Endothelial cell of umbilical vein (primary cell): ENCODE data around the gene PDE6B. TPM values are rescaled to one million over a fixed set of nuclear protein-coding genes. Genes with fewer than 3 reads are reported as not detected.

ENCODE experiments used
- BruUV-seq: library from RNA; stranded (reverse); fragments of 400-500 nt; replicated peaks from 2 replicates; lab custom pipeline; 2021; lab: Mats Ljungman, UMichigan
- CTCF ChIA-PET: fragments of 300-600, 350-600 bp; sonication (Branson Sonifier 250); formaldehyde crosslinking; loops from one replicate; lab custom pipeline; 2021; ENCODE audit warnings: antibody characterized with exemption, inconsistent platforms; lab: Charles Lee
- POLR2A ChIA-PET: fragments of 300-600, 350-600 bp; sonication (Branson Sonifier 250); formaldehyde crosslinking; loops from one replicate; lab custom pipeline; 2021; ENCODE audit warnings: antibody characterized with exemption, inconsistent platforms; lab: Charles Lee
- DNase-seq: peaks from one replicate; pipeline ENCODE4 v3.0.0-alpha.2; 2011; ENCODE audit warnings: low read depth, low spot score
- FAIRE-seq: peaks from 2 replicates; lab custom pipeline; 2011; peaks lifted over from hg19 to GRCh38; lab: Jason Lieb, UNC
- H2AFZ ChIP-seq: 2 replicates; pipeline ENCODE4 v1.6.0; 2012; ENCODE audit warnings: low read depth, low read length, control low read depth, inconsistent platforms
- H3K27ac ChIP-seq: 2 replicates; pipeline ENCODE4 v1.5.1; 2011; ENCODE audit warnings: low read depth, mild to moderate bottlenecking, control low read depth, low read length, moderate library complexity; ENCODE audit not compliant: insufficient read depth
- H3K27me3 ChIP-seq, 2 experiments: 2 replicates each; pipeline versions ENCODE4 v1.6.0 to v1.6.1; 2011; ENCODE audit warnings: low read length in 2 of 2, mixed read lengths in 1 of 2; ENCODE audit not compliant: control insufficient read depth in 2 of 2, insufficient read depth in 2 of 2
- H3K36me3 ChIP-seq, 2 experiments: 2 replicates in 1 of 2; 3 replicates in 1 of 2; pipeline ENCODE4 v1.5.1; 2011; ENCODE audit warnings: low read length in 2 of 2, mild to moderate bottlenecking in 1 of 2, moderate library complexity in 1 of 2; ENCODE audit not compliant: control insufficient read depth in 2 of 2, insufficient read depth in 2 of 2; ENCODE audit errors: extremely low read depth in 1 of 2
- H3K4me1 ChIP-seq: 3 replicates; pipeline ENCODE4 v1.5.1; 2011; ENCODE audit warnings: mild to moderate bottlenecking, low read length; ENCODE audit not compliant: control insufficient read depth, insufficient read depth; ENCODE audit errors: extremely low read depth
- H3K4me2 ChIP-seq: 2 replicates; pipeline ENCODE4 v1.6.1; 2011; ENCODE audit warnings: low read length, control low read depth, mixed read lengths; ENCODE audit not compliant: insufficient read depth
- H3K4me3 ChIP-seq, 3 experiments: fragments of 200-600 bp in 1 of 3; sonication (generic), shearing (Covaris generic) in 1 of 3; replicated peaks in 1 of 3; 2 replicates each; pipeline ENCODE4 v1.5.1; 2011 to 2016; ENCODE audit warnings: control low read depth in 3 of 3, low read length in 3 of 3, mild to moderate bottlenecking in 2 of 3, inconsistent platforms in 1 of 3, low read depth in 1 of 3, moderate library complexity in 1 of 3; ENCODE audit not compliant: insufficient read depth in 1 of 3
- H3K79me2 ChIP-seq: 2 replicates; pipeline ENCODE4 v1.6.0; 2012; ENCODE audit warnings: low read length, inconsistent platforms; ENCODE audit not compliant: control insufficient read depth, insufficient read depth
- H3K9ac ChIP-seq: replicated peaks from 2 replicates; pipeline ENCODE3; 2011; ENCODE audit warnings: low read length, control low read depth; ENCODE audit not compliant: insufficient read depth; ENCODE audit errors: extremely low read depth
- H3K9me1 ChIP-seq: replicated peaks from 3 replicates; pipeline ENCODE4 v1.6.0; 2011; ENCODE audit warnings: mild to moderate bottlenecking, low read length; ENCODE audit not compliant: control insufficient read depth, insufficient read depth; ENCODE audit errors: extremely low read depth
- H3K9me3 ChIP-seq: replicated peaks from 2 replicates; pipeline ENCODE4 v1.5.1; 2012; ENCODE audit warnings: low read length, inconsistent platforms; ENCODE audit not compliant: control insufficient read depth, insufficient read depth
- H4K20me1 ChIP-seq: replicated peaks from 2 replicates; pipeline ENCODE3; 2011; ENCODE audit warnings: mild to moderate bottlenecking, low read length; ENCODE audit not compliant: control insufficient read depth, insufficient read depth; ENCODE audit errors: extremely low read depth
- CTCF ChIP-seq, 2 donors: IDR thresholded peaks; 1 replicate in 1 of 2; 2 replicates in 1 of 2; pipeline ENCODE4 v1.5.1; 2011; ENCODE audit warnings: low read length in 2 of 2, mild to moderate bottlenecking in 2 of 2, moderate library complexity in 2 of 2, control low read depth in 1 of 2, inconsistent platforms in 1 of 2, low read depth in 1 of 2; ENCODE audit not compliant: insufficient read depth in 1 of 2; ENCODE audit errors: extremely low read depth in 1 of 2
- EZH2 ChIP-seq: IDR thresholded peaks from 2 replicates; pipeline ENCODE4 v1.6.1; 2012; ENCODE audit warnings: borderline replicate concordance, low read depth, mild to moderate bottlenecking, moderate library complexity, low read length, inconsistent platforms; ENCODE audit not compliant: severe bottlenecking
- FOS ChIP-seq: IDR thresholded peaks from 2 replicates; pipeline ENCODE4 v1.6.1; 2011; ENCODE audit warnings: mild to moderate bottlenecking, low read length, moderate library complexity, borderline replicate concordance; ENCODE audit not compliant: insufficient read depth
- GATA2 ChIP-seq: IDR thresholded peaks from 2 replicates; pipeline ENCODE4 v1.7.0; 2011; ENCODE audit warnings: low read depth, mild to moderate bottlenecking, moderate library complexity, mixed read lengths, low read length; ENCODE audit not compliant: insufficient read length, insufficient read depth
- JUN ChIP-seq: IDR thresholded peaks from 2 replicates; pipeline ENCODE4 v1.6.1; 2011; ENCODE audit warnings: borderline replicate concordance, low read depth; ENCODE audit not compliant: insufficient read length, insufficient read depth
- MAX ChIP-seq: IDR thresholded peaks from 2 replicates; pipeline ENCODE4 v1.6.1; 2011; ENCODE audit not compliant: insufficient read depth, insufficient read length
- MYC ChIP-seq: IDR thresholded peaks from one replicate; pipeline ENCODE4 v1.6.1; 2011; ENCODE audit warnings: mild to moderate bottlenecking, low read depth, low read length
- POLR2A ChIP-seq: IDR thresholded peaks from 2 replicates; pipeline ENCODE4 v1.6.1; 2012; ENCODE audit warnings: low read depth, mild to moderate bottlenecking, control low read depth, low read length
- POLR2AphosphoS5 ChIP-seq: IDR thresholded peaks from 2 replicates; pipeline ENCODE4 v1.6.1; 2012; ENCODE audit warnings: low read depth, mild to moderate bottlenecking, control low read depth, low read length, moderate library complexity; ENCODE audit not compliant: insufficient read depth
- dilution Hi-C: fragments of 300-500 bp; cut with MboI; formaldehyde crosslinking; loops from one replicate; pipeline ENCODE4 v1.15.0; 2019; ENCODE audit warnings: low sequenced_read_pairs; ENCODE audit not compliant: extremely low pct_ligation_motif_present
- intact Hi-C: fragments of 100-400 bp; cut with micrococcal nuclease; formaldehyde crosslinking; loops from one replicate; pipeline ENCODE4 v1.10.0; 2022
- polyA plus RNA-seq, 4 experiments: library from polyadenylated mRNA; depleted of rRNA in 3 of 4; stranded (reverse) in 3 of 4; unstranded in 1 of 4; fragments of >200 nt; gene quantifications; 2 replicates each; pipeline versions ENCODE4 v1.2.1 to v1.2.3, GENCODE V29; 2011 to 2012; ENCODE audit warnings: missing spikeins in 1 of 4
- total RNA-seq: library from RNA; stranded (reverse); gene quantifications from 2 replicates; pipeline ENCODE4 v1.2.3, GENCODE V29; 2021

PDE6B gene
- total and polyA plus RNA-seq, 2 donors (not counting 3 experiments of a cell fraction or from before 2014, with no cell fraction given), result 0.77 to 1.8 TPM

GRCh38 chr4:685679-686412 lies 60.5 kb downstream of the PDE6B start:
- ChIA-PET CTCF (interaction anchor here (0.6 kb wide), 1 partner anchor 130 kb away, joined by 3 read pairs; no protein-coding TSS in a partner anchor), POLR2A (no interaction called here)
- no TSS peak for BruUV-seq
- peaks cover 15% of the 10 kb centered on the region for H3K4me1 ChIP-seq
- FAIRE-seq, result no peak
- dilution Hi-C loops, result no loop called here
- DNase-seq, result no peak
- no peaks in the 10 kb centered on the region for H3K9me1 ChIP-seq
- intact Hi-C loops, result no loop called here
- no peaks in the 10 kb centered on the region for H4K20me1 ChIP-seq
- H3K27me3 ChIP-seq, result no peaks in the 10 kb centered on the region
- H3K9ac ChIP-seq, result no peak overlapping the region
- no peak overlapping the region for H3K4me2 ChIP-seq
- no peak for TF ChIP-seq JUN
- TF ChIP-seq POLR2A, result no peak
- TF ChIP-seq EZH2, result no peak
- TF ChIP-seq GATA2, result no peak
- TF ChIP-seq CTCF (IDR thresholded peaks at IDR 0.05; ENCODE audit: extremely low read depth in 1 of 2, insufficient read depth in 1 of 2, low read depth in 1 of 2, low read length in 2 of 2), result no peak
- TF ChIP-seq MAX, result no peak
- TF ChIP-seq MYC, result no peak
- no peak for TF ChIP-seq POLR2AphosphoS5
- no peak for TF ChIP-seq FOS
- no peaks in the 10 kb centered on the region for H3K9me3 ChIP-seq
- H3K79me2 ChIP-seq, result no peaks in the 10 kb centered on the region
- no peak overlapping the region for H2AFZ ChIP-seq
- no peaks in the 10 kb centered on the region for H3K36me3 ChIP-seq
- no peak overlapping the region for H3K27ac ChIP-seq
- no peak overlapping the region for H3K4me3 ChIP-seq
